LNCaP clone FGC (cell line): ENCODE measurements around the gene TFAP2B.

ENCODE experiments used
- DNase-seq: peaks from one replicate; pipeline ENCODE4 v3.0.0-alpha.2; 2011; ENCODE audit warnings: low read depth
- H3K4me3 ChIP-seq: 2 replicates; pipeline ENCODE4 v1.5.1; 2011; ENCODE audit warnings: mild to moderate bottlenecking, low read depth, low read length, control low read depth
- TF ChIP-seq, protein P1 (sequence below): IDR thresholded peaks from 2 replicates; pipeline ENCODE4 v1.5.1; 2012; ENCODE audit warnings: mild to moderate bottlenecking; ENCODE audit not compliant: control insufficient read depth, insufficient read depth; ENCODE audit errors: extremely low read depth

TFAP2B gene

DNA sequence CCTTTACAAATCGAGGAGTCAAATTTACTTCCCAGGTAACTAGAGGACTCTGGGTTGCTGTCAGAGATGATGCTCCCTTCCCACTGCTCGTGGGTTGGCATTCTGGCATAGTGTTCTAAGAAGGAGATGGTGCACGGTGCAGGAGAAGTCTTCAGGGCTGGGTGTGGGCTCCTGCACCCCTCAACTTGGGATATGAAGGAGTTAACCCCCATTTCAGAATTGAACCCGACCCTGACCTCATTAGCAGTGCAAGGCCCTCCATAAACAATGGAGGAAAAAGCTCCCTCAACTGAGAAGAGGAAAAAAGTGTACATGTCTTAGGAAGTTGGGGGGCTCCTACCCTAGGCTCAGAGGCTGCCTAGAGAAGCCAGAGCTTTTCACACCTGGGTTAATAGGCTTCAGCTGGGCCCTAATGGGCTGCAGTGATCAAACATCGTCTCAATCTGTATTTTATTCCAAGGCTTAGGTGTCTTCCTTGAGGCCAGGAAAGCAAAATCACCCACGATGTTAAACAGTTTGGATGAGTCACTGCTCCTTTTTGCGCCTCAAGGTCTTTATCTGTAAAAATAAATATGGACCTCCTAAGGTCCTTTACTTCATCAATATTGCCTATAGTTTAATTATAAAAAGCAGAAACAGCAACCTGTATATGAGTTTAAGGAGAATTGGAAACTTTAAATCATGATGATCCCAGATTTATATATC, 29.4 kb downstream of the TFAP2B start:
- TF ChIP-seq, protein P1, sequence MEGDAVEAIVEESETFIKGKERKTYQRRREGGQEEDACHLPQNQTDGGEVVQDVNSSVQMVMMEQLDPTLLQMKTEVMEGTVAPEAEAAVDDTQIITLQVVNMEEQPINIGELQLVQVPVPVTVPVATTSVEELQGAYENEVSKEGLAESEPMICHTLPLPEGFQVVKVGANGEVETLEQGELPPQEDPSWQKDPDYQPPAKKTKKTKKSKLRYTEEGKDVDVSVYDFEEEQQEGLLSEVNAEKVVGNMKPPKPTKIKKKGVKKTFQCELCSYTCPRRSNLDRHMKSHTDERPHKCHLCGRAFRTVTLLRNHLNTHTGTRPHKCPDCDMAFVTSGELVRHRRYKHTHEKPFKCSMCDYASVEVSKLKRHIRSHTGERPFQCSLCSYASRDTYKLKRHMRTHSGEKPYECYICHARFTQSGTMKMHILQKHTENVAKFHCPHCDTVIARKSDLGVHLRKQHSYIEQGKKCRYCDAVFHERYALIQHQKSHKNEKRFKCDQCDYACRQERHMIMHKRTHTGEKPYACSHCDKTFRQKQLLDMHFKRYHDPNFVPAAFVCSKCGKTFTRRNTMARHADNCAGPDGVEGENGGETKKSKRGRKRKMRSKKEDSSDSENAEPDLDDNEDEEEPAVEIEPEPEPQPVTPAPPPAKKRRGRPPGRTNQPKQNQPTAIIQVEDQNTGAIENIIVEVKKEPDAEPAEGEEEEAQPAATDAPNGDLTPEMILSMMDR = no peak
- H3K4me3 ChIP-seq = no peak overlapping the region
- DNase-seq = no peak

DNA sequence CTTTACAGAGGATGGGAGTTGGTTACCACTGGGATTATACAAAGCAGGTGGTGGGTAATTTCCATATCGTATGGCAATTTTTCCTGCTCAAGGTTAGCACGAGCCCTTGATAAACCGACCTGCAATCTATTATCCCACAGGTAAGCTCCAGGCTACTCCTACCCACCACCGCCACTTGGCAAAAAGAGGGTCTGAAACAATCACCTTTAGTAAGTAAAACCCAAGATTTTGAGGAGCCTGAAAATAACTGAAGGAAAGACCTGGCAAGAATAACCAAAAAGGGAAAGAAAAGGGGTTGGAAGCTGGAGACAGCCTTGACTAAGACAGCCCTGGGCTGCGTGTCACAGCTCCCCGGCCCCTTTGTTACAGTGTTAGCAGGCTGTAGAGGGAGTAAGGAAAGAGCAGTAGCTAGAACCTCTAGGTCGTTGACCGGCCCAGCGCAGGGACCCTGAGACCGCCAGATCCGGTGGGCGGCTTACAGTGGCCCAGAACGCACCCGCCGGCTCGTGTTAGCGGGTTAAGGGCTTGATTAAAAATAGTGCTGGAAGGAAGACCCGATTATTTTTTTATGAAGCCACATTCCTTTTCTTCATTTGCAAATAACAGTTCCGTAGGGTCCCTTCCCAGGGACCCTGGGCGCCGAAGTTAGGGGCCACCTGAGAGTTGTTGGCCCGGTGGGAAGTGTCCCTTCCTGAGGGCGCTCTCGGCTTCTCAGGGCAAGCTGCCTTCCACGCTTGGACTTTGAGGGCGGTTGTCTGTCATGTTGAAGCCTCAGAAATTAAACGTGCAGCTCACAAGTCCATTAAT, 30.5 kb downstream of the TFAP2B start:
- TF ChIP-seq, protein P1 = no peak
- no peak for DNase-seq
- peak overlapping the region; percentile 45; the same call in 1 of the 2 replicates for H3K4me3 ChIP-seq

DNA sequence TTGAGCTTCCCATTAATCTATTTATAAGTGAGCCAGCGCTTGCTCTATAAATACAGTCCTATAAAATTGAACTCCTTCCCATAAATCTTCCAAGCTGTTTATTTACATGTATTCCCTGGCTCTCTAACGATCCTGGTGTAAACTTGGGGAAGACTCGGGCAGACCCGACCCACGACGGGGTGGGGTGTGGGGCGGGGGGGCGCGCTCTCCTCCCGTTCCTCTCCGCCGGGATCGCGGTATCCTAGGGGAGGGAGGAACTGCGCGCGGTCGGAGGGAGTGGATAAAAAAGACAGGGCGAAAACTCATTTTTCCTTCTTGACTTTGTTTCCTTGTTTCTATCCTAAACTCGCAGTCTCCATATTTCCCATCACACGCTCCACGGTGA, 31.1 kb downstream of the TFAP2B start:
- H3K4me3 ChIP-seq = peak overlapping the region; percentile 45
- peak; percentile 37 for DNase-seq
- TF ChIP-seq, protein P1 = no peak

DNA sequence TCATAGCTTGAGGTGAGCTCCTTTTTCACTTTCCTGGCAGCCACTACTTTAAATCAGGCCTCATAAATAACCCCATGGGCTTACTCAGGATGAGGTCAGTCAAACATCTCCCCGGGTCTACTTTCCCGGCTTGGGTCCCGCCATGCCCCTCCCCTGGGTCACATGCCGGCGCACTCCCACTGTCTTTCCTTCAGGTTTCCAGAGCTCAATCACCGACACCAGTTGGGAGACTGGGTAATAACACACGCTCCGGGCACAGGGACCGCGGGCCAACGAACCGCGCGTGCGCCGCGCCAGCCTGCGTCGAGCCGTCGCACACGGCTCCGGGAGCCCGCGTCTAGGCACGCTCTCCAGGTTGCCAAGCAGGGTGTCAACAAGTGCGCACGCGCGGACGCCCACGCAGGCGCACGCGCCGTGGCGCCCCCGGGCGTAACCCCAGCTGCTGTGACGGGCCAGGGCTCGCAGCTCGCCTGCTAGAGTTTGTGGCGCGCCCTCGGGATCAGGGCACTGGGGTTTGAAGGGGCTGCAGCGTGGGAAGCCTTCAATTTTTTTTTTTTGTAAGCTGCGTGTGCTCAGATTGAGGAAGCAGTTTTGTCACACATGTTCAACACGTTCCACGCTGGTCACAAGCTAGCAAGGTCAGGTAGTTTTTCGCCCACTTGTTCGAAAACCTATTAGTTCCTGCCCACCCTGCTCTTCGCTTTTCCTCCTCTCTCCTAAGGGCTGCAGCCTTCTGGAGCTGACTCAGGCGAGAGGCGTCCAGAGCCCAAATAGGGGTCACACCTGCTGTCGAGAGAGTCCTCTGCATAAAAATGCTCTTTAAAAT, 31.8 kb downstream of the TFAP2B start:
- H3K4me3 ChIP-seq = peak overlapping the region; percentile 45
- TF ChIP-seq, protein P1 = no peak
- no peak for DNase-seq

DNA sequence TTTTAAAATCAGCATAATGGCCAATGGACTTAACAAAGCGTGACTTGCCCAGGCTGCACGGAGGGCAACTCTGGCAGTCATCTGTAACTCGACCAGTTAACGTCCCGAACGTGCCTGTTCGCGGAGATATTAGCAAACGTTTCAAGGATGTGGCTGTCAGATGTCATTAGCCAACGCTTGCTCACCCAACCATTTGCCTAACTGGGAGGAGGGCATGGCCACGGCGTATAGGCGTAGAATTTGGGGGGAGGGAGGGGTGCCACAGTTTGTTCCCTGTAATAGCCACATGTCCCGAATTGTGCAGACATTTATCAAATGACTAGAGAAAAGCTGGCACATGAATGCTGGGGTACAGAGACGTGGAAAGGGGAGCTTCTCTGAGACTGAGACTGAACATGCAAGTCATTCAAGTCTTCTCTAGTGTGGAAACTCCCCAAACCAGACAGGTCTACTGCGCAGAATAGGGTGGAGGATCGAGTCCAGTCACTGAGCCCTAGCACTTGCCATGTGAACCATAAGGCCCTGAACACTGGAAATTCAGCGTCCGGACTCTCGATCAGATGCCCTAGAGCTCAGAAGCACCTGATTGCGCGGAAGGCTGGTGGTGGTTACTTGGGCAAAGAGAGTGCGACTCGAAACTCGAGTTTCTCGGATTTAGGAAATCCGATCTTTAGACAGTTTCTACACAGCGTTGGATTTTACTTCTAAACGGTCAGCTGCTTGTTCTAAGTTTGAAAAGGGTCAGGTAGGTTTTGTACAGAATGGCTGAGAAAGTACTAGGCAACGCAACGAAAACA, 32.6 kb downstream of the TFAP2B start:
- no peak for DNase-seq
- TF ChIP-seq, protein P1 = no peak
- no peak overlapping the region for H3K4me3 ChIP-seq

DNA sequence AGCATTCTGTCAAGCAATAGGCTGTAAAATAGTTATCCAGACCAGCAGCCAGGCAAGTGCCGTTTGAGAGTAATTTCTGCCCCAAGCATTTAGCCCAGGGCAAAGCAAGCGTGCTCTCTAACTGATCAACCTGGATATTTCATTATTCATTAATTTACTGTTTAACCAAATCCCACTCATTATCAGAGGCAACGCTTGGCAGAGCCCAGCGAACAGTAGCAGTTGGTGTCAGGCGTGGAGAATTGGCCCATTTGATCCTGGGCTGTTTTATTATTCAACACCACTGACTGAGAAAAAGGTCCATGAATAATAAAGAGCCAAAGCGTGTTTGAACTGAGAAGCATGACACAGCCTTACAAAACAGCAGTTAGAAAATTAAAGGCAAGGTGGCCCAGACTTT, 35.3 kb downstream of the TFAP2B start:
- no peak overlapping the region for H3K4me3 ChIP-seq
- DNase-seq = no peak
- TF ChIP-seq, protein P1 = no peak
